Measurements from ENCODE around the gene OR5B12.
A peak's percentile ranks its signal among the peaks of the same experiment; 100 is the strongest.
"Not testable (repeated sequence)": the region's sequence is repeated elsewhere in the genome, so short reads cannot be mapped to it uniquely, and the experiment has no call there.

Gene OR5B12

GRCh38 chr11:58442136-58442535 is at the start of gene OR5B12:
Gene OR5B12, minus strand, starts transcription at chr11:58442236. Its CDS starts 2,085 bp downstream, at chr11:58440151.
- FAIRE-seq (no peak), DNase-seq (ENCODE audit: low spot score) (no peak)

GRCh38 chr11:58490827-58491226 is 48.8 kb upstream of the OR5B12 start:
- DNase-seq (ENCODE audit: low spot score) (no peak), FAIRE-seq (no peak)

GRCh38 chr11:58487170-58487569 is 45.1 kb upstream of the OR5B12 start:
- DNase-seq (ENCODE audit: low spot score) (no peak), FAIRE-seq (no peak)

GRCh38 chr11:58485961-58486360 is 43.9 kb upstream of the OR5B12 start:
- no peak for FAIRE-seq

GRCh38 chr11:58471892-58472291 is 29.9 kb upstream of the OR5B12 start:
- FAIRE-seq (no peak), DNase-seq (ENCODE audit: low spot score) (no peak)

More at GRCh38 chr11:58485961-58486360, 43.9 kb upstream of the OR5B12 start:
- no peak for DNase-seq (ENCODE audit: low spot score)

- FAIRE-seq (no peak), DNase-seq (ENCODE audit: low spot score) (no peak)
These were observed 24.3 kb upstream of the OR5B12 start for GRCh38 chr11:58466293-58466692.

GRCh38 chr11:58465690-58466089 is 23.7 kb upstream of the OR5B12 start:
- DNase-seq (ENCODE audit: low spot score), result no peak

GRCh38 chr11:58451585-58451984 is 9.5 kb upstream of the OR5B12 start:
- no peak for DNase-seq (ENCODE audit: low spot score)
- no peak for FAIRE-seq

More at GRCh38 chr11:58465690-58466089, 23.7 kb upstream of the OR5B12 start:
- FAIRE-seq, result no peak

- DNase-seq (ENCODE audit: low spot score), result no peak
- no peak for FAIRE-seq
These were observed 4.3 kb upstream of the OR5B12 start for GRCh38 chr11:58446294-58446693.

- no peak for DNase-seq (ENCODE audit: low spot score)
- FAIRE-seq, result no peak
These were observed 2.3 kb upstream of the OR5B12 start for GRCh38 chr11:58444300-58444699.

GRCh38 chr11:58438486-58438885 is 3.5 kb downstream of the OR5B12 start:
- DNase-seq (ENCODE audit: low spot score) (no peak), FAIRE-seq (no peak)

GRCh38 chr11:58434217-58434616 is 7.8 kb downstream of the OR5B12 start:
- DNase-seq (ENCODE audit: low spot score) (no peak), FAIRE-seq (no peak)

GRCh38 chr11:58433638-58434203 is 8.3 kb downstream of the OR5B12 start:
- FAIRE-seq (no peak), DNase-seq (ENCODE audit: low spot score) (no peak)

- DNase-seq (ENCODE audit: low spot score) (no peak), FAIRE-seq (no peak)
These were observed 12.8 kb downstream of the OR5B12 start for GRCh38 chr11:58429273-58429672.

- no peak for DNase-seq (ENCODE audit: low spot score)
- no peak for FAIRE-seq
These were observed 14.0 kb downstream of the OR5B12 start, which contains the start of gene OR5B2 for GRCh38 chr11:58428021-58428420. Gene OR5B2, minus strand, starts transcription at chr11:58428121. Its CDS starts 4,860 bp downstream, at chr11:58423261.

GRCh38 chr11:58406774-58407173 is 35.3 kb downstream of the OR5B12 start, which contains the start of gene OR5B3:
Gene OR5B3, minus strand, starts transcription at chr11:58406874. Its CDS starts 3,465 bp downstream, at chr11:58403409.
- DNase-seq (ENCODE audit: low spot score) (no peak), FAIRE-seq (no peak)

GRCh38 chr11:58399622-58400021 is 42.4 kb downstream of the OR5B12 start:
- not testable (repeated sequence) for FAIRE-seq; DNase-seq (ENCODE audit: low spot score)

- no peak for FAIRE-seq
These were observed 46.5 kb downstream of the OR5B12 start for GRCh38 chr11:58395581-58395980.

GRCh38 chr11:58394195-58394594 is 47.8 kb downstream of the OR5B12 start:
- FAIRE-seq (no peak), DNase-seq (ENCODE audit: low spot score) (peak; percentile 47)

More at GRCh38 chr11:58395581-58395980, 46.5 kb downstream of the OR5B12 start:
- peak; percentile 16 for DNase-seq (ENCODE audit: low spot score)

GRCh38 chr11:58392746-58393145 is 49.3 kb downstream of the OR5B12 start:
- DNase-seq (ENCODE audit: low spot score), result no peak
- FAIRE-seq, result no peak

GRCh38 chr11:58391879-58392278 is 50.2 kb downstream of the OR5B12 start:
- FAIRE-seq (no peak), DNase-seq (ENCODE audit: low spot score) (no peak)

- DNase-seq (ENCODE audit: low spot score) (no peak), FAIRE-seq (no peak)
These were observed 51.4 kb downstream of the OR5B12 start for GRCh38 chr11:58390551-58391063.

Data from RCC 7860 (cell line).